IMR-90 (cell line): ENCODE results near the gene PDE4A.

ENCODE experiments used
- BHLHE40 ChIP-seq: fragments of 150-350 bp; IDR thresholded peaks from 2 replicates; pipeline ENCODE4 v1.6.1; 2016; ENCODE audit warnings: mild to moderate bottlenecking, low read depth, low read length
- CHD1 ChIP-seq: IDR thresholded peaks from 2 replicates; pipeline ENCODE4 v1.6.1; 2012; ENCODE audit warnings: low read depth, low read length, improper control_type of control experiment
- CTCF ChIP-seq: conservative IDR thresholded peaks from 2 replicates; pipeline ENCODE4 v1.5.1; 2012; ENCODE audit warnings: mild to moderate bottlenecking, low read depth, low read length, improper control_type of control experiment
- MAFK ChIP-seq: IDR thresholded peaks from 2 replicates; pipeline ENCODE4 v1.6.1; 2012; ENCODE audit warnings: low read depth, low read length, improper control_type of control experiment
- MXI1 ChIP-seq: IDR thresholded peaks from 2 replicates; pipeline ENCODE4 v1.6.1; 2012; ENCODE audit warnings: low read depth, mild to moderate bottlenecking, low read length, moderate library complexity, borderline replicate concordance
- NFE2L2 ChIP-seq: fragments of 150-350 bp; IDR thresholded peaks from 2 replicates; pipeline ENCODE4 v1.6.1; 2016; ENCODE audit warnings: low read depth, mild to moderate bottlenecking, low read length
- POLR2A ChIP-seq: IDR thresholded peaks from 2 replicates; pipeline ENCODE4 v1.6.1; 2012; ENCODE audit warnings: mild to moderate bottlenecking, low read depth, low read length
- RAD21 ChIP-seq: IDR thresholded peaks from 2 replicates; pipeline ENCODE4 v1.6.1; 2012; ENCODE audit warnings: low read length, improper control_type of control experiment
- RCOR1 ChIP-seq: IDR thresholded peaks from 2 replicates; pipeline ENCODE4 v1.6.1; 2012; ENCODE audit warnings: mild to moderate bottlenecking, low read length, improper control_type of control experiment; ENCODE audit not compliant: insufficient replicate concordance
- SMC3 ChIP-seq: fragments of 150-350 bp; IDR thresholded peaks from 2 replicates; pipeline ENCODE4 v1.6.1; 2016; ENCODE audit warnings: low read depth, mild to moderate bottlenecking, antibody characterized with exemption, low read length, moderate library complexity
- TF ChIP-seq, protein P1 (sequence below): fragments of 150-350 bp; IDR thresholded peaks from 2 replicates; pipeline ENCODE4 v1.6.1; 2016; ENCODE audit warnings: low read depth, mild to moderate bottlenecking, low read length, moderate library complexity, borderline replicate concordance

DNA sequence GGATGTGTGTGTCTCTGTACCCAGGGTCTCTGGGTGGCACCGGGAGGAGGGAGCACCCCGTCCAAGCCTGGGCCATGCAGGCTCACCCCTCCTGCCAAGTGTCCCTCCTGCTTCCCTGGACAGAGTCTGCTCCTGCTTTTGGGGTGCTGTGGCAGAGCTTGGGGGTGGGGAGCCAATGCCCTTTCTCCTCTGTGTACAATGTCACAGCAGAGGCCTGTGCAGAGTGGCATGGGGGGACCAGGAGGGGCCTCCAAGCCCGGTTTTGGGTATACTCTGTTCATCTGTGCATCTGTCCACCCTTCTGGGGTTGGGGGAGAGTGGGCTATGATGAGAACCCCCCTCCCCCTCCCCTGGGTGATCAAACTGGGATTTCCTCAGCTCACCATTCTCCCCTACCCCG, 33.5 kb downstream of the PDE4A start:
- TF ChIP-seq CTCF (no peak), RCOR1 (no peak), BHLHE40 (no peak), POLR2A (no peak), RAD21 (no peak), SMC3 (no peak), MXI1 (no peak), NFE2L2 (no peak), CHD1 (no peak), MAFK (no peak)
- TF ChIP-seq, protein P1, sequence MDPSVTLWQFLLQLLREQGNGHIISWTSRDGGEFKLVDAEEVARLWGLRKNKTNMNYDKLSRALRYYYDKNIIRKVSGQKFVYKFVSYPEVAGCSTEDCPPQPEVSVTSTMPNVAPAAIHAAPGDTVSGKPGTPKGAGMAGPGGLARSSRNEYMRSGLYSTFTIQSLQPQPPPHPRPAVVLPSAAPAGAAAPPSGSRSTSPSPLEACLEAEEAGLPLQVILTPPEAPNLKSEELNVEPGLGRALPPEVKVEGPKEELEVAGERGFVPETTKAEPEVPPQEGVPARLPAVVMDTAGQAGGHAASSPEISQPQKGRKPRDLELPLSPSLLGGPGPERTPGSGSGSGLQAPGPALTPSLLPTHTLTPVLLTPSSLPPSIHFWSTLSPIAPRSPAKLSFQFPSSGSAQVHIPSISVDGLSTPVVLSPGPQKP: no peak
